GM18909 (cell line): ENCODE data around the gene NYAP2.

Experiments used
- ATAC-seq: cut with Tn5 transposase; IDR thresholded peaks from one replicate; pipeline ENCODE4 v1.9.1; 2021; ENCODE audit warnings: mild to moderate bottlenecking; ENCODE audit not compliant: unreplicated experiment, poor library complexity

The NYAP2 gene

DNA sequence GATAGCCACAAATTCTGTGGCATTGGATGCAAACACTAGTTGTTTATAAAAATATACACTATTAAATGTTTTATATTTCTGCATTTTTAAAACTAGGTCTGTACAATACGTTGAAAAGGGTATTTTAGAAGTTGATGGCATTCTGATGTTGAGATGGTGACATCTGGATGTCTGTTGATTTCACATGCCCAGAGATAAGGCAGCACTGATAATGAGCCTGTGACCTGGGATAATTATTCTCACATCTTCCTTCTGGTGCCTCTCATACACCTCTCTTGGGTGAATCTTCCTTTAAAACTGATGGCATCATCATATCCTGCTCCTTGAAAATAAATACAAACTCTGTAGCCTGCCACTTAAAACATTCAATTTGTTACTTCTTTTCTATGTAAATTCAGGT, 208.6 kb downstream of the NYAP2 start:
- ATAC-seq: no peak

DNA sequence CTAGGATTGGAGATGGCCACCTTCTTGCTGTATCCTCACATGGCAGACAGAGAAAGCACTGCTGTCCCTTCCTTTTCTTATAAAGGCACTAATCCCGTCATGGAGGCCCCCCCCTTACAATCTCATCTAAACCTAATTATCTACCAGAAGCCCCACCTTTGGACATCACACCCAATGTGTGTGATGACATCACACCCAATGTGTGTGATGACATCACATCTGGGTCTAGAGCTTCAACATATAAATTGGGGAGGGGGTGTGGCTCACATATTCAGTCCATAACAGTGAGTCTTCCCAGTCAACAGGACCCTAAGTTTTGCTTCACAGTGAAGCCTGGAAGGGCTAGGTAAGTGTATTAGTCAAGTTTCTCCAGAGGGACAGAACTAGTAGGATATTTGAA, 213.1 kb downstream of the NYAP2 start:
- no peak for ATAC-seq

DNA sequence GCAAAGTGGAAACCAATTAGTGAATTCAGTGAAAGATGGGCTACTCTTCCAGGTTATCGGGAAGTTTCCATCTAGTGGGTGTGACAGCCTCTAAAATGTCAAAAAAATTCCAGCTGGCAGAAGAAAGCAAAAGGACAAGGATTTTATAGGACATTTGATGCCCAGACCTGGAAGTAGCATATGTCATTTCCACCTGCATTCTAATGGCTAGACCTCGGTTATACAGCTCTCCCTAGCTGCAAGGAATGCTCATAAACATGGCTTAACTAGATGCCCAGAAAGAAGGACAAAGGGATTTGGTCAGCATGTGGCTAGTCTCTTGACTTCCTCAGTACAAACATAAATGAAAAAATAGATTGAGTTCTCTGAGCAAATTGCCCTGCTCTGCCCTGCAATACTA, 215.4 kb downstream of the NYAP2 start:
- ATAC-seq: no peak

DNA sequence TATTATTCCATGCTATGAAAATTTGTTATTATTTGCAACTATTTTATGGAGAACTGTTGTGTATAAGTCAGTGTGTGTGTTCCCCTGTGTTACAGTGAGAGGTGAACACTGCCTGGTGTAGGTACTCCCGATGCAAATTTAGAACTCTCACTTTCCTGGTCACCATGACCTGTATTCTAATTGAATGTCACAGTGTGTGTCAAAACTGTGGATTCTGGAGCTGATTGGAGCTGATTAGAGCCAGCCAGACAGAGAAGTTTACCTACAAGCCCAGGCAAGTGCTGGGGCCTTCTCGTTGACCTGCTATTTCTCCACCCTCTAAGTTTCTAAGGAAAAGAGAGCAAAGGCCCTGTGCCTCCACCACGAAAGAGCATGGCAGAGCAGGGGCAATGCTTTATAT, 216.0 kb downstream of the NYAP2 start:
- ATAC-seq: no peak

DNA sequence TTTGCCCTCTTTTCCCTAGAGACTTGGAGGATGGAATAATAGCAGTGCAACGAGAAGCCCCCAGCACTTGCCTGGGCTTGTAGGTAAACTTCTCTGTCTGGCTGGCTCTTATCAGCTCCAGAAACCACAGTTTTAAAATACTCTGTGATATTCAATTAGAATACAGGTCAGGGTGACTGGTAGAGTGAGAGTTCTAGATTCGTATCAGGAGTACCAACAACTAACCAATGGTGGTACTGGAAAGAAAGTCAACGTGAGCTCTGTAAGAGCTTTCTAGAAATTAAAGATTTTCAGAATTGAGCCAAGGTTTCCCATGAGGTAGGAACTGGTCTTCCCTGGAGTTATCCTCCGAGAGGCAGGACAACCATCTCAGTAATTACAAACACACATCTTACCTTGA, 216.9 kb downstream of the NYAP2 start:
- no peak for ATAC-seq

DNA sequence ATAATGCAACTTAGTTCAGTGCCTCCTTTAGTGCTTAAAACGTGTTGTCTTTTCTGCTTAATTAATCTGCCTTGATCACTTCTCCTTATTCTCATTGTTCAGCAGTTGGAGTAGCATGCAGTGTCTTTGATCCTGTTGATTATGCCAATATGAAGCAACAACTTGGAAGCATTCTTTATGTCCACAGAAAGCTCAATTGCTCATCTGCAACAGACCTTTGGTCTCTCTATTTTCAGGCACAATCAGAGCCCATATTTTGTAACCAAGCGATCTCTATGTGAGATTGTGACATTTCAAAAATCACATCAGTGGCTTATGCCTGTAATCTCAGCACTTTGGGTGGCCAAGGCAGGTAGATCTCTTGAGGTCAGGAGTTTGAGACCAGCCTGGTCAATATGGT, 217.3 kb downstream of the NYAP2 start:
- no peak for ATAC-seq

DNA sequence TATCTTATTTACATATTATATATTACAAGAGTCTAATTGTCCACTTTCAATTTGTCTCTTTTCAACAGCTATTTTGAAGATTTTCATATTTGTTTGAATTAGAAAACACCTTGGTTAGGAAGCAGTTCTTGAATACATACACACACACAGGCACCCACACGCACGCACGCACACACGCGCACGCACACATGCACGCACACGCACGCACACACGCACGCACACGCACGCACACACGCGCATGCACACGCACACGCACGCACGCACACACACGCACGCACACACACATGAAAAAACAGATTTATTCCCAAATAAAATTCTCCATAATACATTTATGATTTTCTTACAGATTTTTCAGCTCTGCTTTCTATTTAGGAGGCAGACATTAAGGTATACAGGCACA, 220.7 kb downstream of the NYAP2 start:
- no peak for ATAC-seq

DNA sequence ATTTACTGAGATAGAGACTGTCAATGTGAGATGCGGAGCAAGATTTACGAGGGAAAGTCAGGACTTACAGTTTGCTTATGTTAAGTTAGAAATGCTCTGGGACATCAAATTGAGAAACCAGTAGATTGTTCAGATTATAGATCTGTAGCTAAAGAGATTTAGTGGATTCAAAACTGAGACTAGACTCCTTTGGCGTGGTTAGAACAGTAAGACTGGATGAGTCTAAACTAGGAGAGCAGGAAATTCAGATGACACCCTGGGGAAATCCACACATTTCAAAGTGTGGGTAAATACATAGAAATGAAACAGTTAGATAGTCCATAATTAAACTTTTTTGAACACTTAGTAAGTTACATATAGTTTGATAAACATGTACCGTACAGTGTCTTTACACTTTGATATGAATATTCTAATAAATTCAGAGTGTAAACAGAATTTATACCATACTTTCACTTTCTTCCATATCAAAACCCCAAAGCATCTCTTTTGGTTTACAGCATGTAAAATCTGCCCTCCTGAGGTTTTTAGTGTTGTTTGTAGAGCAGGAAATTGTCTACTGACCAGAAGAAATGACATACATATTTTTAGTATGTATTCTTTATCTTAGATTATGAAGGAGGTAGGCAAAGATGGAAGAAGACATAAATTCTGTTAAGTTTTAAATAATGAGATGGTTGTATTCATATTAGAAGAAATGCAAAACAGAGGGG, 231.5 kb downstream of the NYAP2 start:
- ATAC-seq: no peak

DNA sequence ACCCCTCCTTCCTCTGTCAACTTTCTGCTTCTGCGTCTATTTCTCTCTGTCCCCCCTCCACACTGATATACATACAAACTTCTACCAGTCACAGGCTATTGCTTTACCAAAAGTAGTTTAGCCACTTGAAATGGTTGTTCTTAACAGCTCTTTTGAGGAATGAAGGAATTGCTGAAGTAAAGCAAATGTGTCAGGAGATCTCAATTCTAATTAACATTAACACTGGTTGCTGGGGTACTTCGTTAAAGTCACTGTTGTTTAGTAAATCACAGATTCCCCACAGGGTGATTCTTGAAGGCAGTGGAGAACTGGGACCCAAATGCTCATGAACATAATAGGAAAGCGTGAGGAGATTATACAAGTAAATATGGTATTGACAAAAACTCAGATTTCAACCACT, 232.8 kb downstream of the NYAP2 start:
- ATAC-seq: no peak

DNA sequence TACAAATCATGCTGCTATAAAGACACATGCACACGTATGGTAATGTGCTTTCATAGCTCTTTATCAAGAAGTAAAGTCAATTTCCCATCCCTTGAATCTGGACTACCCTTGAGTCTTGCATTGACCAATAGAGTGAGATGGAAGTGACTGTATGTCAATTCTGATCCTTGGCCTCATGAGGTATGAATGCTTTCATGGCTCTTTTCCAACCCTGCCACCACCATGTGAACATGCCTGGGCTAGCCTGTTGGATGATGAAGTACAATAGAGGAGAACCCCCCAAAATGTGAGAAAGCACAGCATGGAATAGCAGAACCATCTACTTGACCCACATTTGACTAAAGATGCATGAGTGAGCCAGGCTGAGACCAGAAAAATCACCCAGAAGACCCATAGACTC, 237.0 kb downstream of the NYAP2 start:
- no peak for ATAC-seq

DNA sequence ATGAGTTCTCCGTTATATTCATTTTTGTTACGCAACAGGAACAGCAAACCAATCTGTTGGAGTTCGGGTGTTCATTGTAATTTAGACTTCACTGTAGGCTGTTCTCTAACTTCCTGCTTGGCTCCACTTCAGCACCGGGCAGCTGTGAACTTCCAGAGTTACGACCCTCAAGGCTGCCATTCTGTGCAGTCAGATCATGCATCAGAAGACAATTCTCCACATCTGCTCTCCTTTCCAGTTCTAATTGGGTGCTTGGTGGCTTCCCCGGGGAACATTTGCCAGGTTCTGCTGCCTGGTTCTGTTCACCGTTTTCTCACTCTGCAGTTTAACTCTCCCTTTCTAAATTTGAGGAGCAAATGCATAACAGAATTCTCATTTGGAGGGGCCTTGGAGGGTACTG, 237.7 kb downstream of the NYAP2 start:
- no peak for ATAC-seq

DNA sequence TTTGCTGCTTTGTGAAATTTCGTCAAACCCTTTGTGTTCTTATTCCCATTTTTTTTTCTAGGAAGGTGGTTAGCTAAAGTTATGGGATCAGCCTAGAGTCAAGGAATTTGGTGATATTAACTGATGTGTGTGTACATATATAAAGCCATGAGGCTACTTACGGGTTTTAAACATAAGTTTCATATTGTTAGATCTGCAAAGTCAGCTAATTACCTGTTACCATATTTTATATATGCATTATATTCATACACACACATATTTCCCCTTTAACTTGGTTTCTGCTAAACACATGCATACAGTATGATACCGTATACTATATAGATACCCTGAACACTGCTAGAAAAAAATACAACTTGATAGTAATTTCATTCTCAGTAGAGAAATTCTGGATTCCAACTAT, 241.0 kb downstream of the NYAP2 start:
- ATAC-seq: no peak

DNA sequence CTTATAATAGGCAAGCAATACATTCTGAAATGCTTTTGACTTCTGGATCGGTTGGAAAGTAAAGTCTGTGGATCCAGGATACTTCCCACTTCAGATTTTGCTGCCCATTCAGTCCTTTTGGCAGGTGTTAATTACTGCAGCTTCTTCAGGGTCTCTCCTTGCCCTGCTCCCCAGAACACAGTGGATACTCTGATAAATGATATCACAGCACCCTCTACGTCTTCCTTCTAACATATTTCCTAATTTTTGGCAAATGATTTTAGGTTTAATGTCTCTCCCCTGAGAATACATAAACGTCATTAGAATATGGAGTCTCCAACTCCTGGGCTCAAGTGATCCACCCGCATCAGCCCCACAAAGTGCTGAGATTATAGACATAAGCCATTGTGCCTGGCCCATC, 249.8 kb downstream of the NYAP2 start:
- ATAC-seq: no peak

DNA sequence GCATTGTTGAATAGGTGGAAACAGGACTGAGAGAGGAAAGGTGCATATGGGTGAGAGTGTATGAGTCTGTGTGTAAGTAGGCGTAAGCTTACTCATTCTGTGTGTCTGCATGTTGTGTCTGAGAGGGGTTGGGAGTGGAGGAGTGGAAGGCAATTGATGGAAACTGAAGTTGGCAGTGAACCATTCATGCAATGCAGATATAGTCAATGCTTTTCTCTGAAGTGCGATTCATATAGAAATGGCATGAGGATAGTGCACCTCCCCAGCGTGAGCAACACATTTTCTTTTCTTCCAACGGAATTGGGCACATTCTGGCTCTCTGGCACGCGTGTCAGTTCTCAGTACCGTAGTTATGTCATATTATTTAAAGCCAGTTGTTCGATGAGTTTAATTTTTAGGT, 250.5 kb downstream of the NYAP2 start:
- no peak for ATAC-seq

DNA sequence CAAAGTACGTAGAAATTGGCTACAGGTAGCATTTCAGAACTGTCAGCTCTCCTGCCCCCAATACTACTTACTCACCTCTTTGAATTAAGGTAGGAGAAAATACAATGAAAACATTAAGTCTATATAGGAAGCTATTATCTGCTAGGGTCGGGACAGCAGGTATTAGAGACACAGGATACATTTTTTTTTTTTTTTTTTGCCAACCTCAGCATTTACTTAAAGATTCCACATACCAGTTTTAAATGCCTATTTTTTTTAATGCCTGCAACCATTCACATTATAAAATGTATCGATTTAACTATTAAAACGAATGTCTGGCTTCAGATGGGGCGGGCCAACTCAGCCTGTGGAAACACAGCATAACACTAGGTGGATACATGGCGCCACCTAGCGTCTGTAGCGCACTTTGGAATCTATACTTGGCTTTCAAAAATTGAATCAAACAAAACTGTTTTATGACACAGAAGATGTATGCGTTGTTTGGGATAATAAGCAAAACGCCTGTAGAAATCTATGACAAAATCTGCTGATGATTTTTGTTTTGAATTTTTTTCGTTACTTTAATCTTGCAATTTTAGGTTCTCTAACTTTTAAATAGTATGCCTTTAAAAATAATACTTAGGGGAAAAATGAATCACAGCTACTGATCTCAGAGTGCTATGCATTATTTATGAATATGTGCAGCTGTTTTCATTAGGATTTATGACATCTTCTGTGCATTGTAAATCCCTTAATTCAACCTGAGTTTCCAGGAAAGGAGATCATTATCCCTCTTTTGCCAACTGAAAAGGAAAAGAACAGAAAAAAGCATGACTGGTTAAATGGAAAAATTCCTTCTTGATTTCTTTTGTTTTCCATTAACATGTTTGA, 261.0 kb downstream of the NYAP2 start:
- ATAC-seq: peak; percentile 87

DNA sequence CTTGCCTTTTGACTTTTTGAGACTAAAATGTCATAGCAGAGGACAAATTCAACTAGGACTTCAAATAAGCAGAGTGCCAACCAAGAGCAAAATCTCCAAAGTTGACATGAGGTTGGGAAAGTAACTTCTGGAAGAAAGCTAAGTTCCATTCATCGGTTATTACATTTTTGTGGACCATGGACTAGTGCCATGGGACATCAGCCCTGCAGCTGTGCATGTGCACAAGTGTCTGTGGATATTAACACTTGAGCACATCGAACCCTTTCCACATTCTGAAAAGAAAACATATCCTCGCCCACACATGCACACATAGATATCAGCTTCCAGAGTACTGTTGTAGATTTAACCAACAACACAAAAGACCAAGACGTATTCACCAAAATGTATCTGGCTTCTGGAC, 262.6 kb downstream of the NYAP2 start:
- no peak for ATAC-seq

DNA sequence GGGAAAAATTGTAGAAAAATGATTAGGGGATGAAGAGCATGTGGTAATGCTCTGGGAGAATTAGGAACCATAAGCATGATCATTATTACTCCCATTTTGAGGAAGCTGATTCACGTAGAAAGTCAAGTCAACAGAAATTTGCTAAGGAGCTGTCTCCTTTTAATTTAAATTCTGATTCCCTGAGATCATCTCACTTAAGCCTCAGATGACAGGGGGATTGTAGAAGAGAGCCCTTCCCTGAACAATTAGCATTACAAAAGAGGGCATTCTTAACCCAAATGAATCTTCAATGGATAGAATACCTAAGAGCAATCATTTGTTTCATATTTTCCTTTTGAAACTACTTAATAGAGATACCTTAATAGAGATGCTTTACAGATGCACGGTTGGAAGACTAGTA, 267.9 kb downstream of the NYAP2 start:
- ATAC-seq: no peak

DNA sequence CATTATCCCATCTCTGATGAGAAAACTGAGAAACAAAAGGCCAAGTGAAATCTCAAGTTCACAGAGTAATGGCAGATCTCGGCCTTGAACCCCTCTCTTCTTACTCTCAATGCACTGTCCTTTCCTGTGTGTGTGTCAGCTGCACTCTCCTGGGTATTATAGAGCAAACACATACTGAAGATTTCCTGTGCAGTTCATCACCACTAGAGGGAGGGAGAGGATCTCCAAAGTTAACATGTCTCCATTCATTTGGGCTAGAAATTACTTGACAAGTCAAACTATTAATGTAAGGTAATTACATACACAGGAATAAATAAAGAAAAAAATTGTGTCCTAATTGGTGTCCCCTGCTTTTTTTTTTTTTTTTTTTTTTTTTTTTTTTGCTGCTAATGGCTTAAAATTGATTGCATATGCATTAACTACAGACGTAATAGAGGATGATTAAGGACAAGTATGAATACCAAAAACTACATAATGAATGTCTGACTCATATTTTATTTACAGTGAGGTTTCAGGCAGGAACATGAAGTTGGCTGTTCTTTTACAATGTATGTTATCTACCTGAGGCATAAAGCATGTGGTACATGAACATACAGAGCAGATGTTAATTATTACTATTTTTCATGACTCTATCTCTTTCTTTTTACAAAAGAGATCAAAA, 269.2 kb downstream of the NYAP2 start:
- ATAC-seq: peak; percentile 94

DNA sequence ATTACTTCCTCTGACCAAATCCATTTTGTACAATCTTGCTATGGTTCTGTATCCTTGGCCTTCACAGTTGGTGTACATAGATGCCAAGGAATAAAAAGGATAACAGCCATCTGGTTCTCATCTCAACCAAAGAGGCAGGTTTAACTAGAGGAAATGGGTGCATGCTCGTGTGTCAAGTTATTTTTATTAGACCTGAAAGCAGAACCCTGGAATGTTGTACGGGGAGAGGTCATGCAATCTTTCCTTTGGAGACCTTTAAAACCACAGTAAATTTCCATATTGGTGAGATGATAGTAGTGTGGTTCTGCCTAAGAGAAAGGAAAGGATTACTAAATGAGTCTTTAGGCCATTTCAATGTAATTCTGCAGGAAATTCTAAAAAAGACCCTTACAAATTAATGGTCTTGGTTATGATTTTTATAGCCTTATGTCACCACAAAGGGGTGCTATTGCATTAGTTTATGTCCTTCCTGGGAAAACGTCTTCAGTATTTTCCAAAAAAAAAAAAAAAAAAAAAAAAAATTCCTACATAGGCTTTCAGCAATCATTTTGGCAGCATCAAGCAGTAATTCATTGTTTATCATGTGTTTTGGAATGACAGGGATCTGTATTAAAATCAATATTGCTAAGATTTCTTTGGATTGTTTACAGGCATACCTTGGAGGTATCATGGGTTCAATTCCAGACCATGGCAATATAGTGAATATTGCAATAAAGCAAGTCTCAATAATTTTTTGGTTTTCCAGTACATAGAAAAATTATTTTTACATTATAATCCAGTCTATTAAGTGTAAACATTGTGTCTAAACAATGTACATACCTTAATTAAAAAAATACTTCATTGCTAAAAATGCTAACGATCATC, 270.8 kb downstream of the NYAP2 start:
- no peak for ATAC-seq

DNA sequence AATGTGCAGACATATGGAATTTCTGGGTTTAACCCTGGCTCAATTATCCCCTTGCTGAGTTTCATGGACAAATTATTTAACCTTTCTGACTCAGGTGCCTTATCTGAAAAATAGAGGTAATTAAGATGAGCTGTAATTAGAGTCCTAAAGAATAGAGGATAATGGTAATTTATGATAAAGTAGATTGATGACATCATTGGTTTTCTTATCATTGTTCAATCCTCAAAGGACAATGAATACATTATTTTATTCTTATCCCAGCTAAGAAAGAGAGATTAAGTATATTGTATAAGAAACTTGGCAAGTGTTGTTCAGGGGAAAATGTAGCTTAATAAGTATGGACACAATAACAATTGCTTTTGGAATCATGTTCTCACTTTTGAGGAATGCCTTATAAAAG, 279.3 kb downstream of the NYAP2 start:
- no peak for ATAC-seq
